Dendritic cell treated with granulocyte-macrophage colony-stimulating factor and Interleukin-4, amounts not matched to agents 40 ng/mL and 50 ng/mL, for 4 days (primary cell): Measurements from ENCODE around the gene MRPS25.

Experiments used
- H3K27ac Mint-ChIP-seq: one replicate; pipeline ENCODE4 v1.8.0; 2022; ENCODE audit warnings: mild to moderate bottlenecking, mixed read lengths
- H3K27me3 Mint-ChIP-seq: one replicate; pipeline ENCODE4 v1.8.0; 2022; ENCODE audit warnings: mild to moderate bottlenecking, mixed read lengths
- H3K36me3 Mint-ChIP-seq: one replicate; pipeline ENCODE4 v1.8.0; 2022; ENCODE audit warnings: low read depth, mixed read lengths
- H3K4me1 Mint-ChIP-seq: one replicate; pipeline ENCODE4 v1.8.0; 2022; ENCODE audit warnings: low read depth, mixed read lengths
- H3K4me3 Mint-ChIP-seq: one replicate; pipeline ENCODE4 v1.8.0; 2022; ENCODE audit warnings: mild to moderate bottlenecking, moderate library complexity, mixed read lengths
- H3K9me3 Mint-ChIP-seq: one replicate; pipeline ENCODE4 v1.8.0; 2022; ENCODE audit warnings: mixed read lengths
- intact Hi-C: fragments of 100-400 bp; cut with micrococcal nuclease; formaldehyde crosslinking; loops from one replicate; pipeline ENCODE4 v1.15.0; 2022

Gene MRPS25

DNA sequence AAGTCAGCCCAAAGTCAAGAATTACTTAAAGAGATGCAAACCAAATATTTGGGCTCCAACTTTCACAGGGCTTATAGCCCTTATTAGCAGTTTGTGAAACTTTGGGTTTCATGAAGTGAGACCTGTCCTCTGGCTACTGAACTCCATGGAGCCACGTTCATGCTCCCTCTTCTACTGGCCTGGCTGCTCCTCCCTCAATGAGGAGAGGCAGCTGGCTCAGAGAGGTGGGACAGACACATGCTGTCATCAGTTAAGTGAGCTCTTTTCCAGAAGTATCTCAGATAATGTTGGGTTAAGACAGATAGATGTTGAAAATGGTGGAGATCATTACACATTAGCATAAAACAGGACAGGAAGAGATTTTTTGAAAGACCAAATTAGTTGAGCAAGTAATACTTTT lies 19.4 kb downstream of the MRPS25 start:
- no peaks in the 10 kb centered on the region for H3K27me3 Mint-ChIP-seq
- intact Hi-C loops, result no loop called here
- peaks cover 100% of the 10 kb centered on the region for H3K36me3 Mint-ChIP-seq
- no peaks in the 10 kb centered on the region for H3K9me3 Mint-ChIP-seq
- H3K27ac Mint-ChIP-seq, result no peak overlapping the region
- H3K4me3 Mint-ChIP-seq, result no peak overlapping the region
- H3K4me1 Mint-ChIP-seq, result peaks cover 7% of the 10 kb centered on the region

DNA sequence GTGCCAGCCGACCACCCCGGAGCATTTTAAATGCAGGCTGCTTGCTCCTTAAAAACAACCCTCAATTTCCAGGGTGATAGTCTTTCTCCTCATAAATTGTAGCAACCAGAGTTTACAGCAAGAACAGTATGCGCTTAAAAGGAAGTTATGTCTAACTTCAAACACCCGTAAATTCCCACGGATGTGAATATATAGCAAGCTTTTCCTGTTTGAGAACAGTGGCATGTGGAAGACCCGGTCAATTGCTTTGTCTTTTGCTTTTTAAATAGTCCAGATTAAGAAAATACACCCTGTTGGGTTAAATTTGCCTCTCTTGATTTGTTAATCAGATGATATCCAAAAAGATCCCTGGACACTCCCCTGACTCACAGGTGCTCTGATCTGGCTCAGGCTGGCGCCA lies 20.8 kb downstream of the MRPS25 start:
- no peaks in the 10 kb centered on the region for H3K4me1 Mint-ChIP-seq
- no peaks in the 10 kb centered on the region for H3K27me3 Mint-ChIP-seq
- intact Hi-C loops, result no loop called here
- no peak overlapping the region for H3K4me3 Mint-ChIP-seq
- H3K27ac Mint-ChIP-seq, result no peak overlapping the region
- H3K36me3 Mint-ChIP-seq, result peaks cover 100% of the 10 kb centered on the region
- no peaks in the 10 kb centered on the region for H3K9me3 Mint-ChIP-seq

DNA sequence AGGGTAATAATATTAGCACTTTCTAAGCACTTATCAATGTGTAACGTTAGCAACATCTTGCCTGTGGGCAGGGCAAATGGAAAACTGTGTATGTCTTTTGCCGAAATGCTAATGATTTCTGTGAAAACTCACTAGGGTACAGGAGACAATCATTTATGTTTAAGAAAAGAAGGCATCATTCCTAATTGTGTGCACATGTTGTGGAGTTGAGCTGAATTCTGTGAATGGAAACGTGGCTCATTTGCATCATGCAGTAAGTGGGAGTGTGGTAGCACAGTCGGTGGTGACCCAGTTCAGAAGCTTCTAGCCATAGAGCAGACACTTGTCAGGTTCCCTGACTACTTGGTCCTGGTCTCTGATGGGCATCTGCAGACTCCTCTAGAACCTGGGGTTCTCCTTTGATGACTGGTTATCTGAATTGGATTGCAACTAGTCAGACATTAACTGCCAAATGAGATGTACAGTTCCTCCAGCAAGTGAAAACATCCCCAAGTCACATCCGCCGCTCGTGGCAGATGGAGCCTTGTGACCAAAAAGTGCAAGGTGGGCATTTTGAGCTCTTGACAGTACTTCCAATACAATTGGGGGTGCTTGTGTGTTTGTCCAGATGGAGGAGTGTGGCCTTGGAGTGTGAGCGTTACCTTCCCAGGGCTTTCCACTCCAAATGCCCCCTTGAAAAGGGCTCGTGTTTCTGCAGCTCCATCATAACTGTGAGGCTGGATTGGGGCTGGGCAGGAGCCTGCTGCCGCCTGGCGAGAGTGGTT lies 21.5 kb downstream of the MRPS25 start:
- H3K27ac Mint-ChIP-seq, result no peak overlapping the region
- H3K4me3 Mint-ChIP-seq, result no peak overlapping the region
- intact Hi-C loops, result no loop called here
- H3K9me3 Mint-ChIP-seq, result no peaks in the 10 kb centered on the region
- H3K4me1 Mint-ChIP-seq, result no peaks in the 10 kb centered on the region
- peaks cover 100% of the 10 kb centered on the region for H3K36me3 Mint-ChIP-seq
- no peaks in the 10 kb centered on the region for H3K27me3 Mint-ChIP-seq

DNA sequence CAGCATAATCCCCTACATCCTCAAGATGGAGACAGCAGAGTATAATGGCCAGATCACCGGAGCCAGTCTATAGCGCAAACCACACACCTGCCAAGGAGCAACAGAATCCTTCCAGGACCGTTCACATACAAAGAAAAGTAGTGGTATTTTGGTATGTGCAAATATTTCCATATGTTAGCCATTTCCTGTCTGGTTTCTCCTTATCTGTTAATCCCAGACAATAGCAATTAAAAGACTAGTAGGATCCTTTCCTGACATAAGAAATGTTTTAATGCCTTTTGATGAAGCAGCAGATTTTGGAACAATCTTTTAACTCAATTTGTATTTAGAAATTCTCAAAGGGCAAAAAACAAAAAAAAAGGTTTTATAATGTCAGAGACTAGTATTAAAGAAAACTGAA lies 22.2 kb downstream of the MRPS25 start:
- Mint-ChIP-seq H3K36me3 (peaks cover 100% of the 10 kb centered on the region), H3K4me1 (no peaks in the 10 kb centered on the region), H3K9me3 (no peaks in the 10 kb centered on the region), H3K27me3 (no peaks in the 10 kb centered on the region), H3K4me3 (no peak overlapping the region), H3K27ac (no peak overlapping the region)
- intact Hi-C loops, result no loop called here

DNA sequence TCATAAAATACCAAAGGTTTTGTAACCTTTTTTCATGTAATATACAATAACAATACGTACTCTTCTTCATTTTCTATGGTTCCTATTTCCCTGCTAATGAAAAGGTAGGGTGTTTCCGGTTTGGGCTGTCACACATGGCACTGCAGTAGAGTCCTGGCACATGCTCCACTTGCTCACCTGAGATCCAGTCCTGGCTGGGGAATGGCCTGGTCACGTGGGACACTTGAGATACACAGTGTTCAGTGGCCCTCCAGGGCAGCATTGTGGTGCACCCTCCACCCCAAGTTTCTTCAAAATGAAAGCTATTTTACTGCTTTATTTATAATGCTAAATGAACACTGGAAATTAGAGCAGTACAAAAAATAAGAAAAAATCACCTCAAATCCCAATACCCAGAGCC lies 23.2 kb downstream of the MRPS25 start:
- Mint-ChIP-seq H3K4me1 (no peaks in the 10 kb centered on the region), H3K4me3 (no peak overlapping the region), H3K9me3 (no peaks in the 10 kb centered on the region), H3K36me3 (peaks cover 99% of the 10 kb centered on the region), H3K27ac (no peak overlapping the region), H3K27me3 (no peaks in the 10 kb centered on the region)
- intact Hi-C loops, result no loop called here

DNA sequence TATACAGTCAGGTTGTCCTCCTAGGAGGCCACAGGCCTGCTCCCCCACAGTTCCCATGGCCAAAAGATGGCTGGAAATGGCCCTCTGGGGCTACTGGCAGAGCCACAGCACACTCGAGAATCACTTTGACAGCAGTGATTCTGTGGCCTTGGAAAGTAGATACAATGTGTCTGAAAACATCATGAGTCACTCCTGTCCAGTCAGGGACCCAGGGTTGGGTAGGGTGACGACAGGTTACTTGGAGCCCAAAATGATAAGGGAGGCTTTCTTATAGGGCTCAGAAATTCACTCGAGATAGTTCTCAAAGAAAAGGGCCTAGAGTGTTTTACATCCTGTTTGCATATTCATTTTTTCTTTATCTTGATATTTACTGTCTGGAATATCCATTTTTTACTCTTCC lies 24.3 kb downstream of the MRPS25 start:
- Mint-ChIP-seq H3K27me3 (no peaks in the 10 kb centered on the region), H3K4me1 (no peaks in the 10 kb centered on the region), H3K4me3 (no peak overlapping the region), H3K27ac (no peak overlapping the region), H3K9me3 (no peaks in the 10 kb centered on the region), H3K36me3 (peaks cover 99% of the 10 kb centered on the region)
- intact Hi-C loops, result no loop called here

DNA sequence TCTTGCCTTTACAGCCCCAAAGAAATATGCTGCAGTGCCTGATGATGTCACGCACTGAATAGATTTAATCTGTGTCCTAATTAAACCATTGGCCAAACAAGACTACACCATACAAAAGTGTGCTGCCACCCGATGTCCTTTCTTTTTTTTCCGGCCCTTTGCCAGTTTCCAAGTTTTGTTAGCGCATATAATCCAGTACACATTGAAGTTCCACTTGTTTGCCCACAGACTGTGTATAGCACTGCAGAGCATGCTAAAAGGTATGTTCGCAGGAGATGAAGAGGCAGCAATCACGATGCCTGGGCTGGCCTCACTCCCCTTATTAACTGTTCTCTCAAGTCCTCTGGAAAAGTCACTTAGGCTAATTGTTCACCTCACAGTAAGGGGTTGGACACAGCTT lies 26.8 kb downstream of the MRPS25 start:
- H3K4me3 Mint-ChIP-seq, result no peak overlapping the region
- H3K4me1 Mint-ChIP-seq, result no peaks in the 10 kb centered on the region
- H3K36me3 Mint-ChIP-seq, result peaks cover 98% of the 10 kb centered on the region
- no peaks in the 10 kb centered on the region for H3K9me3 Mint-ChIP-seq
- intact Hi-C loops, result no loop called here
- no peaks in the 10 kb centered on the region for H3K27me3 Mint-ChIP-seq
- H3K27ac Mint-ChIP-seq, result no peak overlapping the region

DNA sequence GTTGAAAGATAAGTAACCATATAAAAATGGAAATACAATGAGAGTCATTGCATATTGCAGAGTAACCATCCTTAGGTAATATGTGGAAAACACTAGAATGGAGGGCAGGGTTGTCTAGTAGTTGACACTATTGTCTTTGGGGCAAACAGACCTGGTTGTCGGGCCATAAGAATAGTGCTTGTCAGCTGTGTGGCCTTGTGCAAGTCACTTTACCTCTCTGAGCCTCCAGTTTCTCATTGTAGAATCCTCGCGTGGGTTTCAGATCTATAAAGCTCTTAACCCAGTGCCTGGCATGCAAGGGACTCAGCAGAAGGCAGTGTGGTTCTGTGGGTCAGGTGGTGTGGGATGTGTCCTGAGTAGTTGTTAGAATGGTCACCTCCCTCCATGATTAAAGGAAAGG lies 32.0 kb downstream of the MRPS25 start:
- peaks cover 98% of the 10 kb centered on the region for H3K36me3 Mint-ChIP-seq
- intact Hi-C loops, result no loop called here
- no peaks in the 10 kb centered on the region for H3K4me1 Mint-ChIP-seq
- no peak overlapping the region for H3K27ac Mint-ChIP-seq
- no peaks in the 10 kb centered on the region for H3K9me3 Mint-ChIP-seq
- H3K4me3 Mint-ChIP-seq, result no peak overlapping the region
- no peaks in the 10 kb centered on the region for H3K27me3 Mint-ChIP-seq

DNA sequence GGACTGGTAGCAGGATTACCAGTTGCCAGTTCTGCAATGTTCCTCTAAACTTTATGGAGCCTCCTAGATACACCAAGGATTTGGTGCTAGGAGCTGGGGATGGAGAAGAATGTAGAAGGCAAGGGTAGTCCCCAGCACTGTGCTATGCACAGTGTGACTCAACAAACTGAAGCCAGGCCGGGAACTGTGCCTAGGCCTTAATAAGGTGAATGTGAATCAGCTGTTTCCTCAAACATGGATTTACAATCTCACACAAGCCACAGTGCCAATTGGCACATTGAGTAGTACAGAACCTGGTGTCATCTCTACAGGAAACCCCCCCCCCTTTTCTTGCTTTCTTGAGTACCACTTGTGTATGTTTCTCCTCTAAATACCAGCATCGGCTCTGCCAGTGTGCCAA lies 32.5 kb downstream of the MRPS25 start:
- Mint-ChIP-seq H3K4me3 (no peak overlapping the region), H3K27ac (no peak overlapping the region), H3K36me3 (peaks cover 98% of the 10 kb centered on the region), H3K4me1 (no peaks in the 10 kb centered on the region), H3K27me3 (no peaks in the 10 kb centered on the region), H3K9me3 (no peaks in the 10 kb centered on the region)
- intact Hi-C loops, result no loop called here

DNA sequence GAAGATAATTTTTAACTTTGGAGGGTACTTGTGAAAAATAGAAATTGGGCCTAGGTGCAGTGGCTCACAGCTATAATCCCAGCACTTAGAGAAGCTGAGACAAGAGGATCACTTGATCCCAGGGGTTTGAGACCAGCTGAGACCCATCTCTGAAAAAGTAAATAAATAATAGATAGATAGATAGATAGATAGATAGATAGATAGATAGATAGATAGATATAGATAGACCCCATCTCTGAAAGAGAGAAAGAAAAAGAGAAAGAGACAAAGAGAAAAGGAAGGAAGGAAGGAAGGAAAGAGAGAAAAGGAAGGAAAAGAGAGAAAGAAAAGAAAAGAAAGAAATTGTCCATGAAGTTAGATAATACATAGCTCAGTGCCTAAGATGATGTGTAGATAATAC lies 35.5 kb downstream of the MRPS25 start:
- intact Hi-C loops, result no loop called here
- H3K36me3 Mint-ChIP-seq, result peaks cover 99% of the 10 kb centered on the region
- H3K9me3 Mint-ChIP-seq, result no peaks in the 10 kb centered on the region
- H3K4me3 Mint-ChIP-seq, result no peak overlapping the region
- H3K4me1 Mint-ChIP-seq, result no peaks in the 10 kb centered on the region
- no peak overlapping the region for H3K27ac Mint-ChIP-seq
- H3K27me3 Mint-ChIP-seq, result no peaks in the 10 kb centered on the region

DNA sequence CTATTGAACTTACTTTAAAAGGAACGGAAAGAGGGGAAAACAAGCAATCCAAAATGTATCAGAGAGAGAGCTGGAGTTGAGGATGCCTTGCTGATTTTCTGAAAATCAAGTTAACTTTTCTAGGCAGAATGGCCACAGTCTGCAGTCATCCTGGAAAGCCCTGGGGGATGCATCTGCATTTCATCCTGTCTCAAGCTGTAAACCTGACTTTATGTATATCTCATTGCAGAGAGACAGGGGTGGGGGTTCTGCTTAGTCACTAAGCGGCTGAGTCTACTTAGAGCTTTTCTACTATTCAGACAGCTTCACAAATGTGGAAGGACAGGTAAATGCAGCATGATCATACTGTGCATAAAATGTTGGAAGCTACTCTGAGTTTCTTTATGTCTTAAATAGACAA lies 41.4 kb downstream of the MRPS25 start:
- Mint-ChIP-seq H3K27ac (no peak overlapping the region), H3K4me3 (no peak overlapping the region), H3K27me3 (no peaks in the 10 kb centered on the region), H3K4me1 (no peaks in the 10 kb centered on the region), H3K9me3 (no peaks in the 10 kb centered on the region), H3K36me3 (peaks cover 100% of the 10 kb centered on the region)
- intact Hi-C loops, result no loop called here

DNA sequence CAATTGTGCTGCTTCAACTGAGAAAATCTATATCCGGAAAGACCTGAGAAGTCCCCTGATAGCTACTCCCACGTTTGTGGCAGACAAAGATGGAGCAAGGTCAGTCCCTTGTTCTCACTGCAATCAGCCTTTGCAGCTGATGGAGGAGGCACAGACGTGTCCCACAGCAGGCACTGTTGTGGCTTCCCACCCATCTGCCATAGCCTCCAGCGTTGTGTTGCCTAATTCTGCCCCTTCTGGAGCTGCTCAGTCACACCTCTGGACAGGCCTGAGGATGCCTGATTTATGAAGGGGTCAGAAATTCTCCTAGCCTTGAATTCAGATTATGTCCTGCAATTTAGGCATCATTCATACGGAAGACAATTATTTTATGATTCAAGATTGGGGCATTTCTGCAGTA lies 41.9 kb downstream of the MRPS25 start:
- Mint-ChIP-seq H3K4me1 (no peaks in the 10 kb centered on the region), H3K36me3 (peaks cover 100% of the 10 kb centered on the region), H3K27ac (no peak overlapping the region), H3K9me3 (no peaks in the 10 kb centered on the region), H3K27me3 (no peaks in the 10 kb centered on the region), H3K4me3 (no peak overlapping the region)
- intact Hi-C loops, result no loop called here

DNA sequence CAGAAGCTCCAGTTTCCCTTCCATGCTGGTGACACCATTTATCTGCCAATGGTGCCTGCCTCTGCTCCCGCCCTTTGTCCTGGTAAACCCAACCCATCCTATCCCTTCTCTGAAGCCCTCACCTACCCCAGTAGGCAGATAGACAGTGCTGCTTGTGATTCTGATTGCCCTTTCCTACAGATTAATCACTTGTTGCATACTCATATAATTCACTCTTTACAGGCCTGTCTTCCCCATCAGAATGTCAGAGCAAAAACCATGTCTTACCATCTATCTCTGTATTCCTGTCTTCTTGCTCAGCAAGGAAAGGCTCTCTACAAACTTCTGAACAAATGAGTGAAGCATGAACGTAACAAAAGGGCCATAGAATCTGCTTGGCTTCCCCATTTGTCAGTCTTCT lies 47.9 kb downstream of the MRPS25 start:
- Mint-ChIP-seq H3K9me3 (no peaks in the 10 kb centered on the region), H3K27ac (no peak overlapping the region), H3K27me3 (no peaks in the 10 kb centered on the region), H3K4me3 (no peak overlapping the region), H3K4me1 (no peaks in the 10 kb centered on the region), H3K36me3 (peaks cover 100% of the 10 kb centered on the region)
- intact Hi-C loops, result no loop called here

DNA sequence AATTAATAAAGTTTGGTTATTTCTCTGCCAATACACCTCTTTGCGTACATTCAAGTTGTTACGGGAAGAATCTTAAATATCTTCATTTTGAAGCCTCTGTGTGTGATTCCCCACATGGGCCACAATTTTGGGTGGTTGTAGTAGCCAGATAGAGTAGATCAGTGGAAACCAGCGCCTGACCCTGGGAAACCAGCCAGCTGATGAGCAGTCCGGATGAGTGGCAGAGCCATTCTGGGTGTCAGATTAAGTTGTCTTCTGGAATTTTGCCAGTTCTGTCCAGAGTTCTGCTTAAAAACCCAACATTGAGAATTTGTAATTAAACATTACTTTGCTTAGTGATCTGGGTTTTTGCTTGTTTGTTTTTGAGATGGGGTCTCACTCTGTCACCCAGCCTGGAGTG lies 49.7 kb downstream of the MRPS25 start:
- intact Hi-C loops, result no loop called here
- H3K27ac Mint-ChIP-seq, result no peak overlapping the region
- peaks cover 97% of the 10 kb centered on the region for H3K36me3 Mint-ChIP-seq
- H3K27me3 Mint-ChIP-seq, result no peaks in the 10 kb centered on the region
- no peaks in the 10 kb centered on the region for H3K9me3 Mint-ChIP-seq
- no peaks in the 10 kb centered on the region for H3K4me1 Mint-ChIP-seq
- no peak overlapping the region for H3K4me3 Mint-ChIP-seq

DNA sequence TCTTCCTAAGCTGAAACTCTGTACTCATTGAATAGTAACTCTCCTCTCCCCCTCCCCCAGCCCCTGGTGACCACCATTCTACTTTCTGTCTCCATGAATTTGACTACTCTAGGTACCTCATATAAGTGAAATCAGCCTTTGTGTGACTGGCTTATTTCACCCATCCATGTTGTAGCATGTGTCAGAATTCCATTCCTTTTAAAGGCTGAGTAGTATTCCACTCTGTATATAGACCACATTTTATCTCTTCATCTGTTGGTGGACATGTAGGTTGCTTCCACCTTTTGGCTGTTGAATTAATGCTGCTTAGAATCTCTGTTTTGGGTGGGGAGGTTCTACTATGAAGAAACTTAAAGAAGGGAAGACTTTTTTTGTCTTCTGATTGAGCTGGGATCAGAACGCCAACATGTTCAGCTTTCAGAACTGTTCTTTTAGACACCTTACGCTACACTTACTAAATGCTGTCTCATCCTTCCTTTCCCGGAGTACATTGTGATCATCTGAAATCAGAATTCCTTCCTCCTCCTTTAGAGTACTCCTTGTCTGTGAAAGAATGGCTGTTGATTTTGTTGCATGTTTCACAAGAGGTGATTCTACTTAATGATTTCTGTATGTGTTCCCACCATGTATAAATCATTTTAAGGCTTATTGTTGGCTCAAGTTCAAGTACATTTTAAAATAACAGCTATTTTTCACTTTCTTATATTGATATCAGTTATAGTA lies 50.3 kb downstream of the MRPS25 start:
- Mint-ChIP-seq H3K27ac (no peak overlapping the region), H3K27me3 (no peaks in the 10 kb centered on the region), H3K9me3 (no peaks in the 10 kb centered on the region), H3K4me1 (no peaks in the 10 kb centered on the region), H3K4me3 (no peak overlapping the region), H3K36me3 (peaks cover 97% of the 10 kb centered on the region)
- intact Hi-C loops, result loop anchor here (5.0 kb wide), 1 partner anchor 87 kb away; no protein-coding TSS in a partner anchor
